ENCODE results near the gene MRTFA.

The MRTFA gene

GRCh38 chr22:40366068-40366467, 270.5 kb downstream of the MRTFA start:
- TF ChIP-seq CTCF (IDR thresholded peaks at IDR 0.05; ENCODE audit: insufficient read depth, missing control alignments), result no peak
- FAIRE-seq (no peak), DNase-seq (ENCODE audit: insufficient read length, low spot score) (no peak)

- DNase-seq (ENCODE audit: insufficient read length, low spot score) (no peak), FAIRE-seq (no peak)
- TF ChIP-seq CTCF (IDR thresholded peaks at IDR 0.05; ENCODE audit: insufficient read depth, missing control alignments), result no peak
Observed at GRCh38 chr22:40364431-40364830, 272.1 kb downstream of the MRTFA start.

- DNase-seq (ENCODE audit: insufficient read length, low spot score) (no peak), FAIRE-seq (no peak)
- TF ChIP-seq CTCF (IDR thresholded peaks at IDR 0.05; ENCODE audit: insufficient read depth, missing control alignments), result no peak
Observed at GRCh38 chr22:40363059-40363458, 273.5 kb downstream of the MRTFA start.

- TF ChIP-seq CTCF (IDR thresholded peaks at IDR 0.05; ENCODE audit: insufficient read depth, missing control alignments), result no peak
- FAIRE-seq (no peak), DNase-seq (ENCODE audit: insufficient read length, low spot score) (no peak)
Observed at GRCh38 chr22:40361100-40361499, 275.4 kb downstream of the MRTFA start.
